Skin epidermis (tissue), 12 donors: ENCODE data around the gene PPP1R3A.
"Not testable (repeated sequence)": the region's sequence is repeated elsewhere in the genome, so short reads cannot be mapped to it uniquely, and the experiment has no call there.

ENCODE experiments used
- H3K27ac ChIP-seq, 21 experiments: fragments of 200-600 bp; sonication (generic) in 11 of 21; one replicate each; pipeline ENCODE4 v1.5.0; 2020; ENCODE audit warnings: mild to moderate bottlenecking in 3 of 21, inconsistent platforms in 2 of 21, moderate library complexity in 2 of 21
- H3K4me3 ChIP-seq, 7 experiments: fragments of 200-600 bp; sonication (generic) in 2 of 7; one replicate each; pipeline ENCODE4 v1.5.0; 2020; ENCODE audit warnings: inconsistent platforms in 2 of 7, mild to moderate bottlenecking in 2 of 7, moderate library complexity in 1 of 7

Gene PPP1R3A

DNA sequence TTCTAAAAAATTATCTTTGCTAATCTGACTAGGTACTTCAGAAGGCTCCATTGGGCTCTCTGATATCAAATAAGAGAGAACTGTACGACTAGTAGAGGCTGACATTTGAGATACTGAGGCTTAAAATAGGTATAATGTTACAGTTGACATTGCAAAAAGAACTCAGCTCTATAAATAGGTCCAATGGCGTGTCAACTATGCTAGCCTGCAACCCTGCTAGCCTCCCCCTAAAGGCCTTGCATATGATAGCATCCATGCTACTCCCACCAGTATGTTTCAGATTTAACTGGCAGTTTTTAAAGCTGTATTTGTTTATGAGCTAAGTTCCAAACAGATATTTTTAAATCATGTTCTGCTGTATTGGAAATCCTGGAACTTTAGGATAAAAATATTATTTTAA, at the start of gene PPP1R3A:
Gene PPP1R3A, minus strand, starts transcription at position 64 of the 400 bp plus-strand sequence. Its CDS starts 13 bp downstream, at position 51.
- Histone ChIP-seq H3K27ac (no peak within 1 kb of the TSS), H3K4me3 (no peak within 1 kb of the TSS)

DNA sequence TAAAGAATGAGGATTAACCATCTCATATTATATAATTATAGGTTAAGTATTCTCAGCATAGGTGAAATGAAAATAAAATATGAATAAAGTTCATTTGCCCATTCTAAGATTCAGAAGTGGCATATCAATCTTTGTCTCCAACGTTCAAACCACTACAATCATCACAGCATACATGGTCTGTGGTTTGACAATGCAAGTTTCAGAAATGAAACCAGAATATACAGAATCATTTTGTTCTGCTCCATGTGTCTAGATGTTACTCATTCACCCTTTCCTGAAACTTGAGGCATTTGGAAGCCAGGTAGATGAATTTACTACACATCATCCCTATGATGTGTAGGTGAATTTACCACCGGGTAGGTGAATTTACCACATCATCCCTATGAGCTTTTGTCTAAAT, 44.5 kb upstream of the PPP1R3A start:
- Histone ChIP-seq H3K27ac (no peak overlapping the region), H3K4me3 (no peak overlapping the region)

- no peak overlapping the region for H3K4me3 ChIP-seq
- no peak overlapping the region for H3K27ac ChIP-seq
These were observed 41.1 kb upstream of the PPP1R3A start for GRCh38 chr7:113959910-113960309.

DNA sequence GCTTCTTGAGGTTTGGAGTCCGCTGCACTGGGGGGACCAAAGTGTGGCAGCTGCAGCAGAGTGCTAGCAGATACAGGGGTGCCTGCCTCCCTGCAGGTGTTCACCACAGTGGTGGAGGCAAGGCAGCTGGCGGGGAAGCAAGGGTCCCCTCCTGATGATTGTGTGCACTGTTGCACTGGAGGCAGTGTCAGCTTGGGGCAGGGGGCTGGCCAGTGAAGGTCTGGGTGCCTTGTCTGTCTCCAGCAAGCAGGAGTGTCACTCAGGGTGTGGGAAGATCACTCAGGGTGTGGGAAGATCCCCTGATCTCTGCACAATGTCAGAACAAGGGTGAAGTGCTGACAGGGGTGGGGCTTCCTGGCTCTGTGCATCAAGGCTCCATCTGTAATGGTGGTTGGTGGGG, 36.3 kb upstream of the PPP1R3A start:
- H3K27ac ChIP-seq, result no peak overlapping the region

DNA sequence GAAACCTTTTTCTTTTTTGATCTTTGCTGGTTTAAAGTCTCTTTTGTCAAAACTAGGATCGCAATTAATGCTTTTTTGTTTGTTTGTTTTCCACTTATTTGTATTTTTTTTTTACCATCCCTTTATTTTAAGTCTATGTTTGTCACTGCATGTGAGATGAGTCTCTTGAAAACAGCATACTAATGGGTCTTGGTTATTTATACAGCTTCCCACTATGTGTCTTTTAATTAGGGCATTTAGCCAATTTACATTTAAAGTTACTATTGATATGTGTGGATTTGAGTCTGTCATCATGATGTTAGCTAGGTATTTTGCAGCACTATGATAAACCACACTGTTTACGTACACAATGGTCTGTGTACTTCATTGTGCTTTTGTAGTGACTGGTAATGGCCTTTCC, 34.7 kb upstream of the PPP1R3A start:
- Histone ChIP-seq H3K4me3 (no peak overlapping the region), H3K27ac (no peak overlapping the region)

More for the DNA sequence above, 36.3 kb upstream of the PPP1R3A start:
- no peak overlapping the region for H3K4me3 ChIP-seq

DNA sequence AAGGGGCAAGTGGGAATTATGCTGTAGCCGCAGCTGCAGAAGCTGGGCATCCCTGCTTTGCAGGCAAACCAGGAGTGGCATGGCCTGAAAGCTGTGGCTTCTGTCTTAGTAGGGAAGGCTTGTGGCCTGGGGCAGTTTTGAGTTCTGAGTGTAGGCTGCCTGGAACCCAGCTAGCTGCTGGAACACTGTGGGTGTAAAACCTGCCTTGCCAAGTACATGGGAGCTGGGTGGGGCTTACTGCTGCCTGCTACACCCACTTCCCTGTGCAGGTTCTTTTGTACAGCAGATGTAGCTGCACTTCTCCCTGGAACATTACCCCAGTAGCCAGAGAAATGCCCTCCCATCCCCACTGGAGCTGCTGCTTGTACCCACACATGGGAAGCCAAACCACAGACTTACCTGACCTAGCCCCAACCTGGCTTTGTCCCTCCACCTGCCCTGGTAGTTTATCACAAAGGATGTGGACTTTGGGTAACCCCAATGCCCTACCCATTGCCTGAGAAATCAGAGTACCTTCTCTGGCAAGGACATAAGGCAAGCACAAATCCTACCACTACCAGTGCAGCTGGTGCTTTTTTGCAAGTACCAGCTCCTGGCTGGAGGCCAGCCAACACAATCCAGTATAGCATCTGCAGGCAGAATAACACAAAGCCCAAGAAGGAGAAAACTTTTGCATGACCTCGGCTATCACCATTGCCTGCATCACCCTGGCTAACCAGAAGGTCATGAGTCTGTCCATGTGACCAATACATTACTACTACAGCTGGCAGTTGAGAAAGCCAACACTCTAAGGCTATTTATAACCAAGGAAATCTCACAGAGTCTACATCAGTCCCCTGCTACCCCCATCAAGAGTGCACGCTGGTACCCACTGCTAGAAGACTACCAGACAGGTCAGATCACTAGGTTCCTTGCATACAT, 26.5 kb upstream of the PPP1R3A start:
- Histone ChIP-seq H3K4me3 (no peak overlapping the region), H3K27ac (no peak overlapping the region)

- no peak overlapping the region for H3K4me3 ChIP-seq
- no peak overlapping the region for H3K27ac ChIP-seq
These were observed 18.2 kb upstream of the PPP1R3A start for GRCh38 chr7:113936982-113937381.

GRCh38 chr7:113936535-113936934, 17.7 kb upstream of the PPP1R3A start:
- no peak overlapping the region for H3K4me3 ChIP-seq

DNA sequence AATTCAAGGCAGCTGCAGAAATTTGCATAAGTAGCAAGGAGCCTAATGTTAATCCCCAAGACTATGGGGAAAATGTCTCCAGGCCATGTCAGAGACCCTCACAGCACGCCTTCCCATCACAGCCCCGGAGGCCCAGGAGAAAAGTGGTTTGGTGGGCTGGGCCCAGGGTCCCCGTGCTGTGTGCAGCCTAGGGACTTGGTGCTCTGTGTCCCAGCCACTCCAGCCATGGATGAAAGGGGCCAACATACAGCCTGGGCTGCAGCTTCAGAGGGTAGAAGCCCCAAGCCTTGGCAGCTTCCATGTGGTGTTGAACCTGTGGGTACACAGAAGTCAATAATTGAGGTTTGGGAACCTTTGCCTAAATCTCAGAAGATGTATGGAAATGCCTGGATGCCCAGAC, 10.6 kb upstream of the PPP1R3A start:
- not testable (repeated sequence) for H3K27ac ChIP-seq, H3K4me3 ChIP-seq

More at GRCh38 chr7:113936535-113936934, 17.7 kb upstream of the PPP1R3A start:
- H3K27ac ChIP-seq, result no peak overlapping the region

DNA sequence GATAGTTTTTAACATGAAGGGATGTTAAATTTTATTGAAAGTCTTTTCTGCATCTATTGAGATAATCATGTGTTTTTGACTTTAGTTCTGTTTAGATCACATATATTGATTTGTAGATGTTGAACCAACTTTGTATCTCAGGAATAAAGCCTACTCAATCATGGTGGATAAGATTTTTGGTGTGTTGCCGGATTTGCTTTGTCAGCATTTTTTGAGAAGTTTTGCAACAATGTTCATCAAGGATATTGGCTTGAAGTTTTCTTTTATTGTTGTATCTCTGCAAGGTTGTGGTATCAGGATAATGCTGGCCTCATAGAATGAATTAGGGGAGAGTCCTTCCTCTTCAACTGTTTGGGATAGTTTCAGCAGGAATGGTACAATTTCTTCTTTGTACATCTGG, 9.3 kb upstream of the PPP1R3A start:
- Histone ChIP-seq H3K4me3 (no peak overlapping the region), H3K27ac (no peak overlapping the region)

- Histone ChIP-seq H3K27ac (no peak overlapping the region), H3K4me3 (no peak overlapping the region)
These were observed 3.2 kb upstream of the PPP1R3A start for GRCh38 chr7:113922049-113922448.

DNA sequence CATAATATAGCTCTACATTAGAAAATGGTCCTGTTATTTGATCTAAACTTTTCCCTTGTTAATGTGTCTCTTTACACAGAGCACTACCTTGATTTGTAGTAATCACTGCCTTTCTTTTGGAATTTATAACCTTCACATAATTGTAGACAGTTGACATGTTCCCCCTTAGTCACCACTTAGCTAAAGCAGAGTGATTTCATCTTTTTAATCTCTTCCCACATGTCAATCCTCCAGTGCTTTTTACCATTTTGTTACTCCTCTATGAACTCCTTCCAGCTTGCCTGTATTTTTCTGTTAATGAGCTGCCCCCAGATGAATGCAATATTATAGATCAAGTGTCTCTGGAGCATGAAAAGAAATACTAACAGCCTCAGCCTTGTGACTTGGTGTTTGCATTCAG, 2.6 kb upstream of the PPP1R3A start:
- no peak overlapping the region for H3K27ac ChIP-seq
- H3K4me3 ChIP-seq, result no peak overlapping the region

DNA sequence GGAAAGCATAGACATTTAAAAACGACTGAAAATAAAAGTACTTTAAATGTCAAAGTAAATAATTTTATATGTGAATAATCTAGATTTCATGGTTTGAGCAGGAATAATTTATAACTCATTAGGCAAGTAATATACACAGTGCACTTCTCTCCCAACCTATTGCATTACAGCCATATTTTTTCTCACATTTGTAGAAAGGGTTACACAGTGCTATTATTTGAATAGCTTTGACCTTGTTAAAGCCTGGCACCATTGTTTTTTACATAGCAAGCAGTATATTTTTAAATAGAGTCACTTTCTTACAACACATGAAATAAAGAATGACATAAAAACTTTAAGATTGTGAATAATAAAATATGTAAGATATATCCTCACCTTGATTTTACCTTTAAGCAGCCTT, 969 bp downstream of the PPP1R3A start:
- H3K27ac ChIP-seq, result no peak overlapping the region

GRCh38 chr7:113915956-113916355, 2.9 kb downstream of the PPP1R3A start:
- H3K27ac ChIP-seq, result no peak overlapping the region

More for the DNA sequence above, 969 bp downstream of the PPP1R3A start:
- H3K4me3 ChIP-seq, result no peak overlapping the region

GRCh38 chr7:113912876-113913275, 5.9 kb downstream of the PPP1R3A start:
- no peak overlapping the region for H3K4me3 ChIP-seq

More at GRCh38 chr7:113915956-113916355, 2.9 kb downstream of the PPP1R3A start:
- H3K4me3 ChIP-seq, result no peak overlapping the region

DNA sequence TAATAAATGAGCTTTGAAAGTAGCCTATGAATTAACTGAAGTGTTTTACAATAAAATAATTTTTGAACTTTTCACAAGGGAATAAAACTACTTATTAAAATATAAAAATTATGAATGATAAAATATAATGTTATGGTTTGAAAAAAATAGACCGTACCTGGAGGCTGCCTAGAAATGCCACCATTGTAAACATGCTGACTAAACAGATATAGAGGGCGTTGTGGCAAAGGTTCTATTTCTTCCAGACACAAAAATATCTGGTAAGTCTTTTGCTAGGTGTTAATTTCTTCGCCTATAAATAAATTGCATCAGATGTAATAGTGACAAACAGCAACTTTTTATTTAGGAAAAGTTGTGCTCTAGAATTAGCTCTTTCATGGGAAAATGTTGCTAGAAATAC, 11.2 kb downstream of the PPP1R3A start:
- Histone ChIP-seq H3K4me3 (no peak overlapping the region), H3K27ac (no peak overlapping the region)

More at GRCh38 chr7:113912876-113913275, 5.9 kb downstream of the PPP1R3A start:
- H3K27ac ChIP-seq, result no peak overlapping the region

DNA sequence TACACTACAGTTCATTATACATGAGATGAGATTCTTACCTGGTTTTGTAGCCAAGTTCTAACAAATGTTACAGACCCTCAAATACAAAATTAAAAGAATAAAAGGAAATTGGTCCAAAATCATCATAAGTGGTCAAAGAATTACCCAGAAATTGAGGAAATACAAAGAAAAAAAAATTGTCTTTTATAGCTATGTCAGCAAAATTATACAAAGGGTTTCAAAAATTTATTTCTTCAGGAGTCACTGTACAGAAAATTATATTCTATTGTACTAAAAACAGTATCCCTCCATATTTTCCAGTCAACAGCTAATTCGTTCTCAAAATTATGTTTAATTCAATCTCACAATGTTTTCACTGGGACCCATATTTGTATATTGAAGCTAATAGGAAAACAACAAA, 14.3 kb downstream of the PPP1R3A start:
- H3K4me3 ChIP-seq, result no peak overlapping the region
- no peak overlapping the region for H3K27ac ChIP-seq

- no peak overlapping the region for H3K27ac ChIP-seq
- no peak overlapping the region for H3K4me3 ChIP-seq
These were observed 26.0 kb downstream of the PPP1R3A start for GRCh38 chr7:113892818-113893217.

DNA sequence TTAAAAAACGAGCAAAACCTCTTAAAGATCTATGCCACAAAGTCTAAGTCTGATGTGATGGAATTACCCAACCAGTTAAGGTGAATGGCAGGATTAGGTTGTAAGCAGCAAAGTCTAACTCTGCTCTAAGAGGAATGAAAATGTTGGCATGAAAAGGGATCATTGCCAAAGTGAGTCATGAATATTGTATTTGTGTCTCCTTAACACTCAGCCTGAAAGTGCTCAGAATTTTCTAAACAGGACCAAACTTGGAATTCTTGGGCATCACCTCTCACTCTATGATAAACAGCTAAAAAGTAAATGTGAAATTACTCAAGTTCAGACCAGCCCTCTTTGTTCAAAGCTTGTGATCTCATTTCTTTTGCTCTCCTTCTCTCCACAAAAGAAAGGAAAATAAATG, 27.0 kb downstream of the PPP1R3A start:
- H3K27ac ChIP-seq, result no peak overlapping the region

GRCh38 chr7:113891031-113891350, 27.8 kb downstream of the PPP1R3A start:
- Histone ChIP-seq H3K27ac (no peak overlapping the region), H3K4me3 (no peak overlapping the region)

More for the DNA sequence above, 27.0 kb downstream of the PPP1R3A start:
- no peak overlapping the region for H3K4me3 ChIP-seq

GRCh38 chr7:113890331-113891030, 28.3 kb downstream of the PPP1R3A start:
- H3K27ac ChIP-seq, result no peak overlapping the region
- no peak overlapping the region for H3K4me3 ChIP-seq
